HepG2 (cell line): ENCODE results near the gene MRPL38. TPM values are rescaled to one million over a fixed set of nuclear protein-coding genes. Genes with fewer than 3 reads are reported as not detected.
A peak's percentile ranks its signal among the peaks of the same experiment; 100 is the strongest.

Source experiments
- ATAC-seq: fragments of 200-7000 bp; cut with Tn5 transposase; 3 replicates; pipeline ENCODE4 v1.9.1; 2020; ENCODE audit warnings: mild to moderate bottlenecking, moderate library complexity
- BruUV-seq: library from RNA; stranded (reverse); fragments of 400-500 nt; replicated peaks from 2 replicates; lab custom pipeline; 2021; lab: Mats Ljungman, UMichigan
- CTCF ChIA-PET: fragments of 300-600 bp; formaldehyde crosslinking; extraction: SDS; loops from one replicate; lab custom pipeline; 2021; ENCODE audit warnings: low total read pairs, inconsistent platforms, low intra/inter-chr PET ratio; lab: Yijun Ruan, JAX
- POLR2A ChIA-PET: fragments of 350-600 bp; sonication (Branson Sonifier 250); formaldehyde crosslinking; loops from one replicate; lab custom pipeline; 2020; ENCODE audit warnings: antibody characterized with exemption, inconsistent platforms; lab: Yijun Ruan, JAX
- DNase-seq: peaks from one replicate; pipeline ENCODE4 v3.0.0-alpha.2; 2015; ENCODE audit warnings: low spot score
- FAIRE-seq: peaks from 3 replicates; lab custom pipeline; 2011; peaks lifted over from hg19 to GRCh38; lab: Jason Lieb, UNC
- H2AFZ ChIP-seq: one replicate; pipeline ENCODE4 v1.6.1; 2011; ENCODE audit warnings: low read length, inconsistent platforms
- H3K27ac ChIP-seq: fragments of 300-600 bp; 3 replicates; pipeline ENCODE4 v1.8.0; 2011; ENCODE audit warnings: mixed run types, mild to moderate bottlenecking, mixed read lengths, low read length, inconsistent platforms; ENCODE audit not compliant: insufficient read depth; ENCODE audit errors: extremely low read length
- H3K27me3 ChIP-seq, 2 experiments: fragments of 200-600 bp in 1 of 2; 2 replicates in 1 of 2; 3 replicates in 1 of 2; pipeline versions ENCODE4 v1.6.0 to v1.8.0; 2011; ENCODE audit warnings: low read length in 2 of 2, mild to moderate bottlenecking in 2 of 2, moderate library complexity in 2 of 2, inconsistent platforms in 1 of 2; ENCODE audit not compliant: insufficient read depth in 2 of 2, control insufficient read depth in 1 of 2
- H3K36me3 ChIP-seq, 2 experiments: fragments of 200-600 bp in 1 of 2; replicated peaks in 1 of 2; 2 replicates in 1 of 2; 3 replicates in 1 of 2; pipeline versions ENCODE4 v1.5.1 to v1.8.0; 2011; ENCODE audit warnings: low read length in 2 of 2, inconsistent platforms in 1 of 2; ENCODE audit not compliant: insufficient read depth in 2 of 2, control insufficient read depth in 1 of 2
- H3K4me1 ChIP-seq: 2 replicates; pipeline ENCODE4 v1.5.1; 2012; ENCODE audit warnings: low read length, inconsistent platforms; ENCODE audit not compliant: insufficient read depth
- H3K4me2 ChIP-seq: 2 replicates; pipeline ENCODE4 v1.6.0; 2011; ENCODE audit warnings: low read depth, low read length, inconsistent platforms
- H3K4me3 ChIP-seq, 3 experiments: fragments of 200-600 bp in 1 of 3; sonication (generic), shearing (Covaris generic) in 1 of 3; replicated peaks in 1 of 3; 2 replicates each; pipeline ENCODE4 v1.5.1; 2011 to 2016; ENCODE audit warnings: low read length in 3 of 3, inconsistent platforms in 2 of 3, low read depth in 2 of 3, mild to moderate bottlenecking in 2 of 3, control low read depth in 1 of 3, mixed read lengths in 1 of 3; ENCODE audit not compliant: insufficient read depth in 1 of 3
- H3K79me2 ChIP-seq: one replicate; pipeline ENCODE4 v1.6.1; 2011; ENCODE audit warnings: low read length, inconsistent platforms; ENCODE audit not compliant: insufficient read depth
- H3K9ac ChIP-seq: 2 replicates; pipeline ENCODE4 v1.6.0; 2011; ENCODE audit warnings: mild to moderate bottlenecking, low read depth, low read length, inconsistent platforms; ENCODE audit not compliant: insufficient read depth
- H3K9me3 ChIP-seq: 2 replicates; pipeline ENCODE4 v1.5.1; 2012; ENCODE audit warnings: mild to moderate bottlenecking, low read length
- H4K20me1 ChIP-seq: 2 replicates; pipeline ENCODE4 v1.6.0; 2011; ENCODE audit warnings: inconsistent platforms, mild to moderate bottlenecking, low read length, moderate library complexity; ENCODE audit not compliant: insufficient read depth
- AGO1 ChIP-seq: fragments of 200-400 bp; formaldehyde crosslinking; IDR thresholded peaks from 2 replicates; pipeline ENCODE4 v1.6.1; 2017; ENCODE audit warnings: mild to moderate bottlenecking, low read depth, low read length, moderate library complexity; ENCODE audit not compliant: poor library complexity, severe bottlenecking
- AKAP8 ChIP-seq: sonication (generic); formaldehyde crosslinking; IDR thresholded peaks from 2 replicates; pipeline ENCODE4 v1.5.1; 2020; ENCODE audit warnings: mild to moderate bottlenecking, missing genetic modification reagents
- JUNB ChIP-seq: sonication (generic); formaldehyde crosslinking; IDR thresholded peaks from 2 replicates; pipeline ENCODE4 v1.8.0; 2022; ENCODE audit warnings: missing genetic modification reagents, mild to moderate bottlenecking, borderline replicate concordance
- LCORL ChIP-seq, 2 experiments: fragments of 450-650 bp in 1 of 2; sonication (generic) in 1 of 2; formaldehyde crosslinking in 1 of 2; IDR thresholded peaks; 2 replicates each; pipeline versions ENCODE4 v1.5.0 to v1.6.1; 2017 to 2020; ENCODE audit warnings: antibody characterized with exemption in 1 of 2, missing genetic modification reagents in 1 of 2
- NCOA2 ChIP-seq: sonication (generic); formaldehyde crosslinking; IDR thresholded peaks from 2 replicates; pipeline ENCODE4 v1.8.0; 2022; ENCODE audit warnings: inconsistent platforms
- PPARG ChIP-seq: conservative IDR thresholded peaks from 2 replicates; pipeline ENCODE4 v1.6.1; 2016; ENCODE audit warnings: missing biosample characterization, missing genetic modification reagents
- SALL1 ChIP-seq: sonication (generic); formaldehyde crosslinking; IDR thresholded peaks from 2 replicates; pipeline ENCODE4 v1.8.0; 2022; ENCODE audit warnings: mild to moderate bottlenecking, missing genetic modification reagents
- ZNF136 ChIP-seq: sonication (generic); formaldehyde crosslinking; IDR thresholded peaks from 2 replicates; pipeline ENCODE4 v1.8.1; 2022; ENCODE audit warnings: low read depth, mild to moderate bottlenecking, moderate library complexity, missing genetic modification reagents
- ZNF761 ChIP-seq: sonication (generic); formaldehyde crosslinking; conservative IDR thresholded peaks from 2 replicates; pipeline ENCODE4 v1.4.0; 2020; ENCODE audit warnings: mild to moderate bottlenecking, missing genetic modification reagents
- WGBS: methylation state at CpG from one replicate; pipeline ENCODE4 v1.1.6; 2017; ENCODE audit warnings: low lambda C conversion rate; 5-methylcytosine and 5-hydroxymethylcytosine counted together
- in situ Hi-C: cut with HindIII; loops from 2 replicates; pipeline ENCODE4 v1.10.0; 2017; ENCODE audit warnings: low pct_unique_long_range_greater_than_20kb; ENCODE audit not compliant: extremely low pct_ligation_motif_present
- intact Hi-C: fragments of 100-400 bp; cut with micrococcal nuclease; formaldehyde crosslinking; loops from one replicate; pipeline ENCODE4 v1.10.0; 2022; ENCODE audit not compliant: unreplicated experiment
- polyA plus RNA-seq, 8 experiments: library from polyadenylated mRNA; depleted of rRNA in 3 of 8; stranded (reverse) in 7 of 8; unstranded in 1 of 8; fragments of >200 nt; fragmentation: Illumina TruSeq in 4 of 8; extraction: Trizol in 4 of 8; gene quantifications; 2 replicates each; pipeline versions ENCODE4 v1.2.1 to v1.2.3, GENCODE V29; 2011 to 2016; ENCODE audit warnings: low read depth in 4 of 8, missing spikeins in 1 of 8, mixed read lengths in 1 of 8; ENCODE audit not compliant: insufficient read depth in 1 of 8
- total RNA-seq, 5 experiments: library from RNA; depleted of rRNA; stranded (reverse); fragments of >200 nt; fragmentation: Illumina TruSeq; extraction: Trizol; gene quantifications; 2 replicates each; pipeline ENCODE4 v1.2.3, GENCODE V29; 2016; ENCODE audit warnings: low read depth in 1 of 5

The MRPL38 gene
- total and polyA plus RNA-seq, 2 of the 13 experiments (the other 11 are each of a cell fraction or from before 2014, with no cell fraction given), result 83.7 to 125 TPM

- TF ChIP-seq PPARG (no peak), LCORL (IDR thresholded peaks at IDR 0.05) (no peak), LCORL (CRISPR knock-in tag; IDR thresholded peaks at IDR 0.05) (no peak), NCOA2 (CRISPR knock-in tag) (no peak), ZNF761 (CRISPR knock-in tag) (no peak)
Measured at GRCh38 chr17:75885431-75885830, 19.3 kb downstream of the MRPL38 start (continued).

GRCh38 chr17:75881678-75882454, 22.8 kb downstream of the MRPL38 start:
- H3K4me2 ChIP-seq, result no peak overlapping the region
- no peaks in the 10 kb centered on the region for H3K9me3 ChIP-seq
- no peak overlapping the region for H2AFZ ChIP-seq
- TF ChIP-seq JUNB (CRISPR knock-in tag), result no peak
- TF ChIP-seq AKAP8 (CRISPR knock-in tag), result peak; percentile 29; the same call in 1 of the 2 replicates
- peak; percentile 76 for TF ChIP-seq AGO1
- TF ChIP-seq SALL1 (CRISPR knock-in tag), result 0 out of 2 replicates have a peak, but pooled peaks have one; percentile 3
- TF ChIP-seq ZNF136 (CRISPR knock-in tag), result no peak
- TF ChIP-seq, all 625 proteins: peak for 3
- no peak overlapping the region for H3K27ac ChIP-seq
- no peak for DNase-seq
- ATAC-seq, result no peak
- 75% methylated on average over 15 of the region's 15 CpGs for WGBS
- no peaks in the 10 kb centered on the region for H3K36me3 ChIP-seq
- POLR2A ChIA-PET, result interaction anchor here (0.8 to 11.5 kb wide), 6 partner anchors 9 to 102 kb away, joined by 4 to 423 read pairs (median 4); partner anchors contain the start of genes TRIM65 and WBP2
- peaks cover 10% of the 10 kb centered on the region for H3K4me1 ChIP-seq
- no peak for FAIRE-seq
- no peak overlapping the region for H3K4me3 ChIP-seq
- CTCF ChIA-PET, result no interaction called here
- intact Hi-C loops, result no loop called here
- no TSS peak for BruUV-seq
- peaks cover 9% of the 10 kb centered on the region for H3K79me2 ChIP-seq
- in situ Hi-C loops, result no loop called here
- no peaks in the 10 kb centered on the region for H4K20me1 ChIP-seq
- H3K27me3 ChIP-seq, result no peaks in the 10 kb centered on the region
- no peak overlapping the region for H3K9ac ChIP-seq
